Measurements from ENCODE around the gene KIF6.

- TF ChIP-seq CTCF (IDR thresholded peaks at IDR 0.05; ENCODE audit: borderline replicate concordance, extremely low read depth, low read length, poor library complexity, severe bottlenecking) (no peak), EZH2 (IDR thresholded peaks at IDR 0.05; ENCODE audit: borderline replicate concordance, low read depth, low read length, severe bottlenecking) (no peak)
Observed at GRCh38 chr6:39388606-39389483, 336.4 kb downstream of the KIF6 start.
